NCI-H2227 (cell line): ENCODE measurements around the gene STAB1.

Source experiments
- DNase-seq: peaks from one replicate; lab custom pipeline; 2025; ENCODE audit not compliant: unreplicated experiment; lab: John Stamatoyannopoulos, UW

Gene STAB1

DNA sequence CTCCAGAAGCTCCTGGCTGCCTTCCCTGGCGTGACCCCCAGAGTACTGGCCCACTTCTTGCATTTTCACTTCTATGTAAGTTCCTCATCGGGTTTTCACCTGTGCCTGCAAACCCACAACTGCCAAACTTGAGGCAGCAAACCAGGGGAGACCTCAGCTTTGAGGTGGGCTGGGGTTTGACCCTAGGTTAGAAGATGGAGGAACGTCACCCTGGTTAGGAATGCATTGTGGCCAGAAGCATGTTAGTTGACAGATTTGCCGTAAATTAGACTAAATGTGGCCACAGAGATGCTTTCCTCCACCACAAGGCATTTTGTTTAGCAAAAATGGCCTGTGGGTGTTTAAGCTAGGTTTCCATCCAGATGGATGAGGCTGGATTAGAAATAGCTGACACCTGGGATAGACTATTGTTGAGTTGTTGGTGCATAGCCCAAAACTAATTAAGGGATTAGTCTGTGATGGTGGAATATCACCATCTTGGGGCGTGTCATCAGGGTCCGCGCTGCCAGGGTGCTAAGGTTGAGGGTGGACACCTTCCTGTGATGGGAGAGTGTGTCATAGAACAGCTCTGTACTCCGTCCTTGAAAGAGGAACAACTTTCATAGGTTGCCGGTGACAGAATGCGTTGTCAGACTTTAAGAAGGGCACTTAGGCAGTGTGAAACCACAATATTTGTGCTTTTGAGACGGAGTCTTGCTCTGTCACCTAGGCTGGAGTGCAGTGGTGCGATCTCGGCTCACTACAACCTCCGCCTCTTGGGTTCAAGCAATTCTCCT is 36.2 kb upstream of the STAB1 start:
- no peak for DNase-seq

DNA sequence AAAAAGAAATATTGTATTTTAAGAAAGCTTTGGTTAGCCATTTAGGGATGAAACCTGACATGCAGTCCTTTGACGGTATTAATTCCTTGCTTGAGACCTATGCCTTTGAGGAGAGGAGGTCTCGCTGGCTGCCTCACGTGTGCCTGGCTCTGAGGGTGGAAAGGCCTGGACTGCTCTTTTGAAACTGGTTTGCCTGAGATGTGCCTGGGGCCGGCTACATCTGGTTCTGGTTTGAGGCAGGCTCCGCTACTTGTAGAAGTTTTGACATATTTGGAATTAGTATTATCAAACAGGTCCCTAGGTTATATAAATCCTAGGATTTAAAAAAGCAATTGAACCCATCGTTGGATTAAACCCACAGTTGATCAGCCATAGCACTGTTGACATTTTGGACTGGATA is 33.3 kb upstream of the STAB1 start:
- DNase-seq: no peak

GRCh38 chr3:52463416-52463815 is 31.7 kb upstream of the STAB1 start:
- no peak for DNase-seq

GRCh38 chr3:52468336-52468735 is 26.8 kb upstream of the STAB1 start:
- DNase-seq: no peak

DNA sequence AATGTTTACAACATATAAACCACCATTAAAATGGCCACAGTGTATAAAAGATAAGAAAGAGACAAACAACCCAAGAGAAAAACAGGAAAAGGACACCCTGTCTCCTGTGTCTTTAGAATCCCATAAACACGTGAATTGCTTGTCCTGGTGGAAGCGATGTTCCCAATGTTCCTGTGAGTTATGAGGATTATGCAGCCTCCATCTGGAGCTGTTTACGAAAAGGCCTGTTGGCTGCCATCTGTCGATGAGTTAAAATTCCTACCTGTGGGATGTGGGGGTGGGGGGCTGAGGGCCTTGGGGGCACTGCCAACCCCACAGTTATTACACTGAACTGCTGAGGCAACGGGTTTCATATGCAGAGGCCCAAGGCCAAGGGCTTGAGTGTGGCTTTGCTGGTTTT is 26.1 kb upstream of the STAB1 start:
- no peak for DNase-seq

DNA sequence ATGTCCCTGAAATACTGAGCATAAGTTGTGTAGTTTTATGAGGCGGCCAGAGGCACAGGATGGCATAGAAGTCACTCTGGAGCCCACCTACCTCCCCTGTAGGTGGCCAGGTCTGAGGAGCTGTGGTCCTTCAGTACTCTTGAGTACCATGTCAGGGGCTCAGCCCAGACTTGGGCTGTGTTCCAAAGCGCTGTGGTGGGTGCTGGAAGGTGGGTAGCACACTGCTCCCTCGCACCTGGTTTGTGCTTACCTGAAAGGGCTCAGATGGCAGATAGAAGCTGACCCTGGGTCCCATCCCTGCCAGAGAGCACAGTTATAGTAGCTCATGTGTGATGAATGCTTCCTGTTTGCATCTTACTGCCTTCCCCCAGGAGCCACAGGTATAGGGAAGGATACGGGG is 24.2 kb upstream of the STAB1 start:
- DNase-seq: no peak

GRCh38 chr3:52471371-52472238 is 23.5 kb upstream of the STAB1 start:
- no peak for DNase-seq

- no peak for DNase-seq
Measured at GRCh38 chr3:52472239-52473000, 22.7 kb upstream of the STAB1 start.

DNA sequence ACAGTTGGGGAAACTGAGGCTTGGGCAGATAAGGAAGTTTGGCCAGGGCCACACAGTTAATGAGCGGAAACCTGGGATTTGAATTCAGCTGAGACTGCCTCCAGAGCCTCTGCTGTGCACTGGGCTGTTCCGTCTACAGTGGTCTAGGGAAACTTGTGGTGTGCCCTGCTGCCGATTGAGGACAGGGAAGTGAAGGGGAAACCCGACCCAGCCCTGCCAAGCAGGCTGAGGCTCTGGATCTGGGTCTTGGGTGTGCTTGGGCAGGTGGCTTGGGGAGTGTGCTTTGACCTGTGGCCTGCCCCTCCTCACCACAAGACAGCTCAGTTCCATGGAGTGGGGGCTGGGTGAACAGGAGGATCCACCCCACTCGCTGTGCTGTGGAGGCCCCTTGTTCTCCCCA is 22.1 kb upstream of the STAB1 start:
- DNase-seq: no peak

- DNase-seq: no peak
Measured at GRCh38 chr3:52477076-52477795, 17.9 kb upstream of the STAB1 start.

DNA sequence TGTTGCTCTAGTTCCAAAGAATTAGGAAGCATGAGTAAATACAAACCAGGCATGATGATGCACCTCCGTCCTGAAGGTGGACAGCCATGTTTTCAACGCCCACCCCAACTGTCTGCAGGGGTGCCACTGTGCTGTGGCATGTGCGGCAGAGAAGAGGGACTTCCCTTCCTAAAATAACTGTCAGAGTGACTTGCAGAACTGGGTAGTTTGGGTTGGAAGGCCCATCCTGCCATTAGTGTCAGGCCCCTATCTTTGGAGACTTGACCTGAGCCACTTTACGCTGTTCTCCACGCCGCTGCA is 17.4 kb upstream of the STAB1 start:
- no peak for DNase-seq

- no peak for DNase-seq
Measured at GRCh38 chr3:52479037-52479876, 15.9 kb upstream of the STAB1 start.

GRCh38 chr3:52479877-52480575 is 15.1 kb upstream of the STAB1 start:
- DNase-seq: no peak

DNA sequence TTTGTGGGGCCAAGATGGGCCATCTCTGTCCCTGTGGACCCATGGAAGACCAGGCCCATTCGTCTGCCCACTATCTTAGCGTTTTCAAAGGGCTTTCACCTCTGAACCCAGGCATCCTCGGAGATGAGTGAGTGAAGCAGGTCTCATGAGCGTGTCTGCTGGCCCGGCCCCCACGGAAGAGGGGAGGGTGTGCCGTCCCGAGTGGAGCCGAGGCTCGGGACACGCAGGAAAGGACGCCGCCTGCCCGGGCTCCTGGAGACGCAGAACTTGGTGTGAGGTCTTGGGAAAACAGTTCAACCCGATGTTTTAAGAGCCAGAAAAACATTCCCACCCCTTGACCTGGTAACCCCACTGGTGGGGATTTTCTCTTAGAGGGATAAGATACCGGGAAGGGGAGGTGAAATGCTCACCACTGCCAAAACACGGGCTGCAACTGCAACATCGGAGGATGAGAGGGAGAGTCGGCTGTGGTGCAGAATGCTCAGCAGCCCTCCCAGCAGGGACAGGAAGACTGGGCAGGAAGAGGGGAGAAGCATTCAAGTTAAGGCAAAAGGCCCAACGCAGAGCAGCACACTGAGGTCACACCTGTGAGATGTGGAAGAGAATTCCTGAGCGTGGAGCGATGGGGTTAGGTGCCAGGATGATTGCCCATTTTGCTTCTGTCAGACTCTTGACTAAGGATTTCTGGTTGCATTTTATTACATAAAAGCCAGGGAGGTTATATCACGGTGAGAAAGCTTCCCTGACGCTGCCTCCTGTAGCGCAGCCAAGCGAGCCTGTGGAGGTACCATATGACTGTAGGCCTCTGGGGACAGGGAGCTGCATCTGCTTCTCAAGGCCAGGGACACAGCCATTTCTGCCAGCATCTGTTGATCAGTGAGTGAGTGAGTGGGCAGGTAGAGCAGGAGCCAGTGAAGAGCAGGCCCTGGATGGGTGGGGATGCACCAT is 14.1 kb upstream of the STAB1 start:
- no peak for DNase-seq

DNA sequence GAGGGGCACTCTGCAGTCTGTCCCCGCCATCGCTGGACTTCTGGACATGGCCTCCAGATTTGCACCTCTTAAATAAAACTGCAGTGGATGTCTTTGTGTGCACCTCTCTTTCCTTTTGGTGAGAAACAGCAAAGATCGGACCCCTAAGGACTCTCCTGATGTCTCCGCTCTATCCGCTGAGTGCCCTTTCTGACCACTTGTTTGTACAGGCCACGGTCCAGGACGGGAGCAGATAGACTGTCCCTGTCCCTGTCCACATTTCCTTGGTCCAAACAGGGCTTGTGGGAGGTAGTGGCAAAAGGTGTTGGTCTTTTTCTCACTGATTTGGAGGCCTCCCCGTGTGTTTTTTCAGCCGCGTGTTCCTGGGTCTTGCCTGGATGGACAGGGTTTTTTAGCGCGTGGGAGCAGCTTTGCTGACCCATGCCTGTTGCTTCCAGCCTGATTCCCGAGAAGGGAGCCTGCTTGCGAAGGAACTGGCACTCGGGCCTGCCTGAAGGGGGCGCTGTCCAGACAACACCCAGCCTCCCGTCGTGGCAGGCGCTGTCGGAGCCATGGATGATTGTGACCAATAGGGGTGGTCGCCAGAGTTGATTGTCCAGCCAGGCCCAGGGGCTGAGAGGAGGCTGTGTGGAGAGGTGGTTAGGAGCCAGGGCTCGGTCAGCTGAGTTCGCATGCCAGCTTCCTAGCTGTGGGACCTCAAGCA is 13.2 kb upstream of the STAB1 start:
- no peak for DNase-seq

DNA sequence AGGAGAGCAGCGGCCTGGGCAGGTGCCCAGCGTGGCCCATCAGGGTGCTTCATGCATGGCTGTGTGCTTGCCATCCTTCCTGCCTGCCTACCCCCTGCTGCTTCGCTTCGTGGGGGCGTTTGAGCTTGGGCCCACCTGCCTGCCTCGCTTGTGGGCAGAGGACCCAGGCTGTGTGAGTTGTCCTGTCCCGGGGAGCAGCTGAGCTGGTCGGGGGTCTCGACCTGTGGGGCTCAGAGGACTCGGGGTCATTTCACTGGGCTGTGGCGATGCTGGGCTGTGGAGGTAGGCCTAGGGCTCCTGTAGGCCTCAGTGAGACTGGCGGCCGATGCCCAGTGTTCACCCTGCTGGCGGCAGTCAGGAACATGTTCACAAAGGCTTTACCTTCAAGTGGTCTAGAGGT is 12.1 kb upstream of the STAB1 start:
- DNase-seq: no peak

- no peak for DNase-seq
Measured at GRCh38 chr3:52483577-52484381, 11.4 kb upstream of the STAB1 start.
